H1 (cell line): Measurements from ENCODE around the gene SNTG2. TPM values are rescaled to one million over a fixed set of nuclear protein-coding genes. Genes with fewer than 3 reads are reported as not detected.

Experiments
- CTCF ChIA-PET: fragments of 300-600 bp; sonication (Branson Sonifier 250); formaldehyde crosslinking; loops from one replicate; lab custom pipeline; 2021; ENCODE audit not compliant: partially characterized antibody; lab: Charles Lee
- POLR2A ChIA-PET: fragments of 300-600 bp; sonication (Branson Sonifier 250); formaldehyde crosslinking; loops from one replicate; lab custom pipeline; 2021; ENCODE audit warnings: inconsistent platforms; ENCODE audit not compliant: partially characterized antibody; lab: Charles Lee
- DNase-seq, 2 experiments: peaks; one replicate each; pipeline versions ENCODE4 v3.0.0 to v3.0.0-alpha.2; 2010 to 2022; ENCODE audit warnings: low spot score in 2 of 2, low read depth in 1 of 2, mixed read lengths in 1 of 2
- FAIRE-seq: peaks from 2 replicates; lab custom pipeline; 2011; peaks lifted over from hg19 to GRCh38; lab: Jason Lieb, UNC
- H2AFZ ChIP-seq: 2 replicates; pipeline ENCODE4 v1.8.1; 2012; ENCODE audit warnings: low read length, inconsistent platforms
- H2AK5ac ChIP-seq: 2 replicates; pipeline ENCODE4 v1.6.1; 2013; ENCODE audit warnings: low read depth, low read length
- H2BK120ac ChIP-seq: replicated peaks from 2 replicates; pipeline ENCODE3; 2013; ENCODE audit warnings: low read depth, low read length, inconsistent platforms
- H2BK12ac ChIP-seq: 2 replicates; pipeline ENCODE4 v1.6.1; 2013; ENCODE audit warnings: low read depth, low read length
- H2BK15ac ChIP-seq: 2 replicates; pipeline ENCODE4 v1.6.1; 2013; ENCODE audit warnings: low read length
- H2BK20ac ChIP-seq: 2 replicates; pipeline ENCODE4 v1.6.1; 2013; ENCODE audit warnings: low read length
- H2BK5ac ChIP-seq: 2 replicates; pipeline ENCODE4 v1.6.1; 2013; ENCODE audit warnings: low read depth, low read length
- H3K14ac ChIP-seq: 2 replicates; pipeline ENCODE4 v1.6.1; 2013; ENCODE audit warnings: inconsistent platforms; ENCODE audit not compliant: insufficient read length
- H3K18ac ChIP-seq: 2 replicates; pipeline ENCODE4 v1.6.1; 2013; ENCODE audit warnings: low read length; ENCODE audit errors: extremely low read depth
- H3K23ac ChIP-seq: 2 replicates; pipeline ENCODE4 v1.6.1; 2013; ENCODE audit warnings: inconsistent platforms; ENCODE audit not compliant: insufficient read length
- H3K23me2 ChIP-seq: 2 replicates; pipeline ENCODE4 v1.6.1; 2013; ENCODE audit warnings: low read depth, low read length
- H3K27ac ChIP-seq: 2 replicates; pipeline ENCODE4 v1.6.1; 2011; ENCODE audit warnings: low read depth, low read length, inconsistent platforms
- H3K27me3 ChIP-seq, 4 experiments: replicated peaks in 1 of 4; 1 replicate in 1 of 4; 2 replicates in 3 of 4; pipeline versions ENCODE4 v1.6.1 to v1.8.1; 2011 to 2013; ENCODE audit warnings: low read length in 3 of 4, mild to moderate bottlenecking in 3 of 4, inconsistent platforms in 2 of 4, mixed read lengths in 2 of 4, moderate library complexity in 1 of 4; ENCODE audit not compliant: control insufficient read depth in 3 of 4, insufficient read depth in 3 of 4; ENCODE audit errors: extremely low read depth in 1 of 4
- H3K36me3 ChIP-seq, 4 experiments: 2 replicates each; pipeline versions ENCODE4 v1.6.1 to v1.8.1; 2011 to 2013; ENCODE audit warnings: mild to moderate bottlenecking in 4 of 4, low read length in 3 of 4, moderate library complexity in 2 of 4, control low read depth in 1 of 4, inconsistent platforms in 1 of 4; ENCODE audit not compliant: insufficient read depth in 4 of 4, control insufficient read depth in 2 of 4
- H3K4ac ChIP-seq: replicated peaks from 2 replicates; pipeline ENCODE3; 2013; ENCODE audit warnings: low read length, low read depth, mixed read lengths, inconsistent platforms; ENCODE audit not compliant: insufficient read length
- H3K4me1 ChIP-seq, 4 experiments: replicated peaks in 1 of 4; 1 replicate in 1 of 4; 2 replicates in 3 of 4; pipeline versions ENCODE4 v1.6.1 to v1.8.1; 2011 to 2013; ENCODE audit warnings: low read length in 3 of 4, inconsistent platforms in 2 of 4, mixed read lengths in 1 of 4; ENCODE audit not compliant: insufficient read depth in 4 of 4, control insufficient read depth in 3 of 4
- H3K4me2 ChIP-seq, 2 experiments: 2 replicates each; pipeline versions ENCODE4 v1.6.1 to v1.8.1; 2011 to 2013; ENCODE audit warnings: low read depth in 2 of 2, low read length in 2 of 2, control low read depth in 1 of 2, inconsistent platforms in 1 of 2, mild to moderate bottlenecking in 1 of 2; ENCODE audit not compliant: insufficient read depth in 1 of 2
- H3K4me3 ChIP-seq, 4 experiments: fragments of 200-600, 300-600 bp in 1 of 4; sonication (generic), shearing (Covaris generic), sonication (Bioruptor Twin) in 1 of 4; 2 replicates each; pipeline versions ENCODE4 v1.5.1 to v1.8.1; 2011 to 2016; ENCODE audit warnings: low read length in 4 of 4, low read depth in 3 of 4, control low read depth in 2 of 4, inconsistent platforms in 2 of 4, mild to moderate bottlenecking in 2 of 4, mixed read lengths in 1 of 4, moderate library complexity in 1 of 4; ENCODE audit not compliant: insufficient read depth in 2 of 4; ENCODE audit errors: extremely low read depth in 1 of 4
- H3K56ac ChIP-seq: replicated peaks from 2 replicates; pipeline ENCODE3; 2013; ENCODE audit warnings: low read depth, mild to moderate bottlenecking, mixed read lengths, low read length, inconsistent platforms; ENCODE audit not compliant: insufficient read length
- H3K79me1 ChIP-seq: 2 replicates; pipeline ENCODE4 v1.6.1; 2013; ENCODE audit warnings: low read depth, low read length, control low read depth
- H3K79me2 ChIP-seq, 2 experiments: 2 replicates each; pipeline versions ENCODE4 v1.6.1 to v1.8.1; 2012 to 2013; ENCODE audit warnings: low read length in 2 of 2, mild to moderate bottlenecking in 2 of 2, inconsistent platforms in 1 of 2; ENCODE audit not compliant: insufficient read depth in 2 of 2, control insufficient read depth in 1 of 2
- H3K9ac ChIP-seq, 4 experiments: replicated peaks in 1 of 4; 1 replicate in 1 of 4; 2 replicates in 3 of 4; pipeline versions ENCODE4 v1.6.1 to v1.8.1; 2011 to 2013; ENCODE audit warnings: low read depth in 3 of 4, low read length in 3 of 4, control low read depth in 2 of 4, mild to moderate bottlenecking in 2 of 4, moderate library complexity in 2 of 4, inconsistent platforms in 1 of 4; ENCODE audit errors: extremely low read depth in 1 of 4
- H3K9me3 ChIP-seq, 2 experiments: 2 replicates each; pipeline versions ENCODE4 v1.6.1 to v1.8.1; 2012 to 2013; ENCODE audit warnings: mild to moderate bottlenecking in 2 of 2, moderate library complexity in 2 of 2, control low read depth in 1 of 2, inconsistent platforms in 1 of 2, low read depth in 1 of 2, low read length in 1 of 2, mixed read lengths in 1 of 2; ENCODE audit not compliant: insufficient read depth in 2 of 2
- H4K20me1 ChIP-seq, 2 experiments: replicated peaks in 1 of 2; 2 replicates each; pipeline versions ENCODE3 to v1.8.1; 2011 to 2013; ENCODE audit warnings: inconsistent platforms in 2 of 2, low read length in 2 of 2, mild to moderate bottlenecking in 1 of 2; ENCODE audit not compliant: insufficient read depth in 2 of 2, control insufficient read depth in 1 of 2
- H4K5ac ChIP-seq: 2 replicates; pipeline ENCODE4 v1.6.1; 2013; ENCODE audit warnings: low read length, low read depth, mixed read lengths, inconsistent platforms; ENCODE audit not compliant: insufficient read length
- H4K8ac ChIP-seq: 2 replicates; pipeline ENCODE4 v1.8.0; 2013; ENCODE audit warnings: mild to moderate bottlenecking, moderate library complexity, low read length, inconsistent platforms; ENCODE audit not compliant: insufficient read depth; ENCODE audit errors: extremely low read depth
- H4K91ac ChIP-seq: replicated peaks from 2 replicates; pipeline ENCODE3; 2013; ENCODE audit warnings: low read length, mixed read lengths, inconsistent platforms; ENCODE audit not compliant: insufficient read length
- CEBPB ChIP-seq: IDR thresholded peaks from 2 replicates; pipeline ENCODE4 v1.6.1; 2012; ENCODE audit warnings: low read depth, low read length
- RAD21 ChIP-seq, 2 experiments: IDR thresholded peaks in 1 of 2; conservative IDR thresholded peaks in 1 of 2; 2 replicates each; pipeline ENCODE4 v1.6.1; 2011; ENCODE audit warnings: low read depth in 2 of 2, low read length in 2 of 2, improper control_type of control experiment in 1 of 2, inconsistent platforms in 1 of 2, mild to moderate bottlenecking in 1 of 2, moderate library complexity in 1 of 2
- SAP30 ChIP-seq: fragments of 300-600 bp; sonication (generic); IDR thresholded peaks from 2 replicates; pipeline ENCODE4 v1.7.1; 2012; ENCODE audit warnings: low read length, moderate library complexity, mild to moderate bottlenecking, inconsistent platforms; ENCODE audit not compliant: insufficient read depth, insufficient replicate concordance
- SRF ChIP-seq: IDR thresholded peaks from 2 replicates; pipeline ENCODE4 v1.6.1; 2011; ENCODE audit warnings: mild to moderate bottlenecking, low read depth, low read length, moderate library complexity
- SUZ12 ChIP-seq: fragments of 200-600 bp; sonication (generic); IDR thresholded peaks from 2 replicates; pipeline ENCODE4 v1.6.1; 2012; ENCODE audit warnings: mild to moderate bottlenecking, inconsistent platforms, low read length, moderate library complexity, mixed read lengths
- TCF12 ChIP-seq: IDR thresholded peaks from 2 replicates; pipeline ENCODE4 v1.6.1; 2011; ENCODE audit warnings: low read depth, mild to moderate bottlenecking, low read length
- ZNF274 ChIP-seq: IDR thresholded peaks from 2 replicates; pipeline ENCODE4 v1.7.0; 2012; ENCODE audit warnings: low read length, borderline replicate concordance; ENCODE audit errors: extremely low read depth
- WGBS, 2 experiments: shearing (Covaris generic) in 1 of 2; methylation state at CpG; one replicate each; pipeline versions ENCODE4 v1.1.6 to v1.1.7; 2013 to 2015; ENCODE audit warnings: low lambda C conversion rate in 2 of 2, mixed read lengths in 2 of 2, inconsistent platforms in 1 of 2, low coverage in 1 of 2, missing lambda C conversion rate in 1 of 2; ENCODE audit not compliant: insufficient replicate concordance in 2 of 2, insufficient coverage in 1 of 2, insufficient read length in 1 of 2; ENCODE audit errors: extremely low coverage in 1 of 2, missing lambda C conversion rate in 1 of 2; 5-methylcytosine and 5-hydroxymethylcytosine counted together
- polyA plus RNA-seq, 7 experiments: library from polyadenylated mRNA; depleted of rRNA in 3 of 7; stranded (reverse) in 5 of 7; unstranded in 2 of 7; fragments of >200 nt in 5 of 7; fragments of 200-250 nt in 2 of 7; gene quantifications; 1 replicate in 5 of 7; 2 replicates in 1 of 7; 4 replicates in 1 of 7; pipeline versions ENCODE4 v1.2.1 to v1.2.3, GENCODE V29; 2011 to 2013; ENCODE audit warnings: missing spikeins in 2 of 7, mixed read lengths in 2 of 7
- total RNA-seq: library from RNA; stranded (reverse); fragmentation: NEBNext Ultra II Directional; extraction: Animal tissue kit (Norgen Biotek cat#: 25700); gene quantifications from 2 replicates; pipeline ENCODE4 v1.2.1, GENCODE V29; 2021

SNTG2 gene
- total and polyA plus RNA-seq, 2 of the 8 experiments (the other 6 are each of a cell fraction or from before 2014, with no cell fraction given), result 6.6 to 18.1 TPM

- Histone ChIP-seq H2AFZ (no peak overlapping the region), H3K23ac (no peak overlapping the region), H3K4ac (no peak overlapping the region), H4K20me1 (peaks cover 0 to 9% of the 10 kb centered on the region in 2 experiments), H3K14ac (no peak overlapping the region), H3K27ac (no peak overlapping the region), H3K4me1 (peaks cover 0 to 11% (median 5%) of the 10 kb centered on the region in 4 experiments; a peak in 3 of 7 replicates), H3K79me1 (no peaks in the 10 kb centered on the region; the same call in 1 of the 2 replicates), H3K79me2 (peaks cover 0 to 3% of the 10 kb centered on the region in 2 experiments; a peak in 1 of 4 replicates), H3K9me3 (no peaks in the 10 kb centered on the region), H3K9ac (no peak overlapping the region), H2BK12ac (no peak overlapping the region), H3K36me3 (peaks cover 0 to 5% (median 1%) of the 10 kb centered on the region in 4 experiments; a peak in 3 of 8 replicates), H3K23me2 (peaks cover 10% of the 10 kb centered on the region; the same call in 1 of the 2 replicates), H3K4me3 (no peak overlapping the region), H2AK5ac (no peak overlapping the region), H2BK5ac (no peak overlapping the region), H4K91ac (no peak overlapping the region), H3K4me2 (no peak overlapping the region), H4K5ac (no peak overlapping the region), H3K56ac (no peak overlapping the region), H2BK120ac (no peak overlapping the region), H4K8ac (no peak overlapping the region), H2BK15ac (no peak overlapping the region), H2BK20ac (no peak overlapping the region), H3K18ac (no peak overlapping the region), H3K27me3 (no peaks in the 10 kb centered on the region)
- DNase-seq (no peak), FAIRE-seq (no peak)
- WGBS, 2 experiments, result 81% methylated on average over 8 of the region's 9 CpGs; no CpG with 5 or more reads in 1 of the 2 experiments
- ChIA-PET POLR2A (no interaction called here), CTCF (interaction anchor here (0.7 to 1.4 kb wide), 4 partner anchors 13 to 438 kb away, joined by 3 to 6 read pairs (median 4); no protein-coding TSS in a partner anchor)
- TF ChIP-seq ZNF274 (no peak), SAP30 (no peak), SRF (no peak), RAD21 (IDR thresholded peaks at IDR 0.05 in 1 of 2, conservative IDR thresholded peaks at IDR 0.05 in 1 of 2; ENCODE audit: low read depth in 2 of 2, low read length in 2 of 2) (no peak), CEBPB (no peak), SUZ12 (no peak), TCF12 (no peak)
Observed at GRCh38 chr2:1153920-1154319, 203.3 kb downstream of the SNTG2 start.
